Measurements from ENCODE around the gene OSBP2.

OSBP2 gene

DNA sequence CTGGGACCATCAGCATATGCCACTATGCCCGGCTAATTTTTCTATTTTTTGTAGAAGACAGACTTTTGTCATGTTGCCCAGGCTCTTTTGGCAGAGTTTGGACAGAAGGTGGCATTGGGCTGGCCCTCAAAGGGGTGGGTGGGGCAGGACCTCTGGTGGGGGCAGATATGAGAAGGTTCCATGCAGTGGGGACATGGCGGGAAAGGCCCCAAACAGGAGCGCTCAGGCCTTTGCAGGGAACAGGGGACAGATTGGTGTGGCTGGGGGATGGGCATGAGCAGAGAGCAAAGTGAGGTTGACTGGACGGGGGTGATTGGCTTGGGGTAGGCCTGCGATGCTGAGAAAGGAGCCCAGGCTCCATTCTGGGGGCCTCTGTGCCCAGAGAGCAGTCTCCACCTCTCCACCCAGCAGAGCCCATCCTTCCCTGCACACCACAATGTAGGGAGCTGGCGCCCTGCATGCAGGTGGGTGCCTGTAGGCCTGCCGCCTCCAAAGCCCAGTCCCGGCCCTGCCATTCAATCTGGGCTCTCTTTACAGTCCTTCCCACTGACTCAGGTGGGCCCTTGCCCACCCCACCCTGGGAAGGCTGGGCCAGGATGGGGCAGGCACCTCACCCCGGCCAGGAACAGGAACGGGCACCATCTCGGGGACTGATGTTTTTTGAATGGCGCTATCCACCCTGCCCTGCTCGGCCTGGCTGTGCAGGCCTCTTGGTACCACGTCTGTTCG, 175.2 kb downstream of the OSBP2 start:
- no peak for DNase-seq (ENCODE audit: low read depth)

DNA sequence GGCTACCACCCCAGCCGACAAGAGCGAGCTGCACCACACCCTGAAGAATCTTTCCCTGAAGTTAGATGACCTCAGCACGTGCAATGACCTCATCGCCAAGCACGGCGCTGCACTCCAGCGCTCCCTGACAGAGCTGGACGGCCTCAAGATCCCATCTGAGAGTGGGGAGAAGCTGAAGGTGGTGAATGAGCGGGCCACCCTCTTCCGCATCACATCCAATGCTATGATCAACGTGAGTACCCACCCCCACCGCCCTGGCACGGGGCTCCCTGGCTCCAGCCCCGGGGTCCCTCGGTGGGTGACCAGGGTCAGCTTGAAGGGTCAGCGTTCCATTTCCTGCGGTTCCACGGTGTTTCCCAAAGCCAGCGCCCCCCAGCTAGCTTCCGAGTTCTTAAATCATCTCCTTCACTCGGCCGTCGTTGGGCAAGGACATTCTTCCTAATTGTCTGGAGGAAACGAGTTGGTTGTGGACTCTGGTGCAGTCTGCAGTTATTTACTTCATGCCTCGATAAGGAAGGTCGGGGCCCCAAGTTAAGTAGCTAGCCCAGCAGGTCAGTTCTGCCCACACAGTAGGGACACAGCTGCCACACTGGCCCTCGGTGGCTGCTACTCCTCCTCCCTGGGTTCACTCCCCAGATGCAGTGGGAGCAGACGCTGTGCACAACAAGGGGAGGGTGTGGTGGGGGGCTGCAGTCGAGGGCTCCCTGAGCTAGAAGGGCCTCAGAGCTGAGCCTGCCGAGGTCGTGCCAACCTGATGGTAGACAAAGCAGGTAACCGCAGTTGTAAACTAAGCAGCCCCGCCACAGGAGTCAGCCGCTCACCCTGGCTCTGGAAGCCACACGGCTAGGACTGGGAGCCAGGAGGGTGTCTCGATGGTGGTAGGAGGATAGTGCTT, 176.0 kb downstream of the OSBP2 start:
- no peak for DNase-seq (ENCODE audit: low read depth)

DNA sequence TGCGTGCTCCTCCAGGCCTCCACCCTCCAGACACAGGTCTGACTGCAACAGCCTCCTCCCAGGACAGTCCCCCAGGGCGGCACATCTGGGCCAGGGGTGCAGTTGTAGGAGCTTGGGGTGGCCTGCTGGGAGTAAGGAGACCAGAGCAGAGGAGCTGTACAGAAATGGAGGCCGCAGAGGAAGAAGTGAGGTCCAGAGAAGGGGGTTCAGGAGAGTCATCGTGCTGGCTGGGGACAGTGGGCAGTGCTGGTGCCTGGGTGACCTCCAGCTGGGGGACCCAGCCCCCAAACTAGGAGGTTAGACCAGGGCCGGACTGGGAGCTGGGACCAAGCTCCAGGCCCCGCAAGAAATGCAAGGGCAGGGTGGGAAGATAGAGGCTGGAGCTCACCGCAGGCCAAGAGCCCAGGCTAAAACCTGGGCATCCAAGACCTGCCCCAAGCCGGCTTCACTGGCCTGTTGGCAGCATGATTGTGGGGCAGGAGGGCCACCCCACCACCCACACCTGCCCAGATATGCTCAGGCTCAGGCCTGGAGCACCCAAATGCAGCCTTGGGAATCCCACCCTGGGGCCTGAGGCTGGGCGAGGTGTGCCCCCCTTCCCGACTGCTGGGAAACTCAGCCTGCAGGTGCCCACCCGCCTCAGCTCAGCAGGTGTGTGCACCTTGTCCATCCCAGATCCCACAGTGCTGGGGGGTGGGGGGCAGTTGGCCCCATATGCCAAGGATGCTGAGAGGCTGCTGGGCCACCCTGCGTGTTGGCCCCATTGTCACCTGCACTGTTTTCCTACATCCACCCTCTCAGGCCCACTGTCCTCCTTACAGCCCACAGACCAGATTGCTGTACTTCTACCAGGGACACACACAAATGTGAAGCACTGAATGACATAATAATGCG, 177.0 kb downstream of the OSBP2 start:
- DNase-seq (ENCODE audit: low read depth), result no peak

DNA sequence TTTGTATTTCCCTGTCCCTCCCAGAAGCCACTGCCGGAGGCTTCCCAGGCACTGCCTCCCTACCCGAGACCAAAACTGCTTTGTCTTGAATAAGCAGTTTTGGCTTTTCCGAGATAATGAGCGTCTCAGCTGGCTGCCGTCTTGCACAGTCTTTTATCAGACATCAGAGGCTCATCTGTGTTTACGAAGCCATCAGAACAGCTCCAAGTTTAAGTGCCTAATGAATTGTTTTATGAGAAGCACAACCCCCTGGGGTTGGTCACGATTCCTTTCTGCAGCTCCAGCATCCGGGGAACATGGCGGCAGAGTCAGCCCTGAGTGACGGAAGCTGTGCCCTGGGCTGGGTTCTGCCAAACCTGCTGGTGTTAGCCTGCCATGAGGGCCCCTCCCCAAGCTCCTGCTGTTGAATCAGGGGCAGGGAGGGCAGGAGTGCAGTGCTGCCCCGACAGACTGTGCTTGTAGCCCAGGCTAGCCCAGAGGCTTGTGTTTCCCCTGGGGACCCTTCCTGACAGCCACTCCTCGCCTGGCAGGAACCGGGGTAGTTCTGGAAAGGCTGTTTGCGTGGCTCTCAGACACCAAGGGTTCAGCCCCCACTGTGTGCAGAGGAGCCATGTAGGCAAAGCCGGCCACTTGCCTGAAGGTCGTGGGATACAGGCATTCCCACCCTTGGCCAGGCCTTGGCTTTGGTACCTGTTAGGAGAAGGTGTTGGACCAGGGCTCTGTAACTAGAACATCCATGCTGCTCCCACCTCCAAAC, 177.8 kb downstream of the OSBP2 start:
- no peak for DNase-seq (ENCODE audit: low read depth)

- DNase-seq (ENCODE audit: low read depth), result no peak
Observed at GRCh38 chr22:30873086-30873650, 178.5 kb downstream of the OSBP2 start.

GRCh38 chr22:30873661-30874060, 179.0 kb downstream of the OSBP2 start:
- no peak for DNase-seq (ENCODE audit: low read depth)

GRCh38 chr22:30874431-30875370, 180.0 kb downstream of the OSBP2 start:
- no peak for DNase-seq (ENCODE audit: low read depth)

GRCh38 chr22:30875481-30876215, 181.0 kb downstream of the OSBP2 start:
- no peak for DNase-seq (ENCODE audit: low read depth)

- no peak for DNase-seq (ENCODE audit: low read depth)
Observed at GRCh38 chr22:30876221-30876751, 181.6 kb downstream of the OSBP2 start.

- DNase-seq (ENCODE audit: low read depth), result no peak
Observed at GRCh38 chr22:30876915-30877553, 182.4 kb downstream of the OSBP2 start.

- no peak for DNase-seq (ENCODE audit: low read depth)
Observed at GRCh38 chr22:30877662-30878515, 183.2 kb downstream of the OSBP2 start.

GRCh38 chr22:30878516-30879414, 184.1 kb downstream of the OSBP2 start:
- DNase-seq (ENCODE audit: low read depth), result no peak

DNA sequence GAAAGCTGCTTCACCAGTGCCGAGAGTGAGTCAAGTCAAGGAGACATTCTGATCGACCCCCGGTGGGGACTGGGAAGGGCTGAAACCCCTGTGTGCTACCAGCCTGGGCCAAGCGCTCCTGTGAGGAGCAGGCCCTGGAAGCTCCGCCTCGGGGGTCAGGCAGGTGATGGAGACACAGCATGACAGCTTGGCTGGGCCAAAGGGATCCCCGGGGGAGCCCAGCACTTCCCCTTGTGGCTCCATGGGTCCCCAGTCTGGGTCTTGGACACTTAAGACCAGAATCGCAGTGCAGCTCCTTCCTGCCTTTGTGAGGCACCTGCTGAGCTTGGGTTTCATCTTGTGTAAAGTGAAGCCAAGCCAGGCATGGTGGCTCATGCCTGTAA, 184.7 kb downstream of the OSBP2 start:
- DNase-seq (ENCODE audit: low read depth), result no peak

- DNase-seq (ENCODE audit: low read depth), result no peak
Observed at GRCh38 chr22:30880181-30880601, 185.5 kb downstream of the OSBP2 start.

- DNase-seq (ENCODE audit: low read depth), result no peak
Observed at GRCh38 chr22:30880847-30881246, 186.2 kb downstream of the OSBP2 start.

GRCh38 chr22:30881361-30882183, 186.9 kb downstream of the OSBP2 start:
- DNase-seq (ENCODE audit: low read depth), result no peak
